Testis (tissue), 3 donors: ENCODE results near the gene NUP35. TPM values are rescaled to one million over a fixed set of nuclear protein-coding genes. Genes with fewer than 3 reads are reported as not detected.
"Not testable (repeated sequence)": the region's sequence is repeated elsewhere in the genome, so short reads cannot be mapped to it uniquely, and the experiment has no call there.

Source experiments
- DNase-seq: peaks from one replicate; pipeline ENCODE4 v3.0.0-alpha.2; 2019
- H3K27ac ChIP-seq, 2 donors: fragments of 200-600 bp; sonication (generic); one replicate each; pipeline ENCODE4 v1.5.1; 2019
- H3K27me3 ChIP-seq: fragments of 200-600 bp; sonication (generic); one replicate; pipeline ENCODE4 v1.5.1; 2019
- H3K36me3 ChIP-seq: fragments of 200-600 bp; sonication (generic); one replicate; pipeline ENCODE4 v1.5.1; 2017; ENCODE audit warnings: low read depth; ENCODE audit errors: missing control alignments
- H3K4me1 ChIP-seq: fragments of 200-600 bp; sonication (generic); one replicate; pipeline ENCODE4 v1.5.1; 2019
- H3K4me3 ChIP-seq, 2 donors: fragments of 200-600 bp; sonication (generic); one replicate each; pipeline ENCODE4 v1.5.1; 2017 to 2019
- H3K9me3 ChIP-seq: fragments of 200-600 bp; sonication (generic); one replicate; pipeline ENCODE4 v1.5.1; 2017
- POLR2A ChIP-seq: fragments of 450-650 bp; IDR thresholded peaks from one replicate; pipeline ENCODE4 v1.6.1; 2017; ENCODE audit warnings: antibody characterized with exemption, mild to moderate bottlenecking, moderate library complexity
- WGBS, 2 donors: methylation state at CpG; one replicate each; pipeline ENCODE4 v1.1.5; 2018; 5-methylcytosine and 5-hydroxymethylcytosine counted together
- intact Hi-C: fragments of 100-400 bp; cut with DNase I; formaldehyde crosslinking; loops from one replicate; pipeline ENCODE4 v1.15.1; 2023; ENCODE audit warnings: low total_unique reads
- polyA plus RNA-seq: library from polyadenylated mRNA; stranded (reverse); fragments of 350-450 nt; fragmentation: Illumina TruSeq; extraction: RNeasy Lipid Tissue Mini Kit (QIAGEN cat#74804); gene quantifications from one replicate; pipeline ENCODE4 v1.2.3, GENCODE V29; 2014; ENCODE audit warnings: low read depth, low replicate concordance; ENCODE audit not compliant: insufficient read depth
- total RNA-seq, 2 donors: library from RNA; depleted of rRNA; stranded (reverse); fragments of >200 nt; gene quantifications; one replicate each; pipeline ENCODE4 v1.2.3, GENCODE V29; 2016
- TF ChIP-seq, protein P1 (sequence below), 3 experiments: fragments of 450-650 bp in 2 of 3; fragments of 200-600 bp in 1 of 3; sonication (generic) in 1 of 3; IDR thresholded peaks; one replicate each; pipeline ENCODE4 v1.5.1; 2016 to 2019; ENCODE audit warnings: antibody characterized with exemption in 3 of 3, mild to moderate bottlenecking in 2 of 3, moderate library complexity in 1 of 3

Gene NUP35
- total and polyA plus RNA-seq, 3 donors from 2014 or later = 29.9 to 54.8 (median 35.9) TPM

DNA sequence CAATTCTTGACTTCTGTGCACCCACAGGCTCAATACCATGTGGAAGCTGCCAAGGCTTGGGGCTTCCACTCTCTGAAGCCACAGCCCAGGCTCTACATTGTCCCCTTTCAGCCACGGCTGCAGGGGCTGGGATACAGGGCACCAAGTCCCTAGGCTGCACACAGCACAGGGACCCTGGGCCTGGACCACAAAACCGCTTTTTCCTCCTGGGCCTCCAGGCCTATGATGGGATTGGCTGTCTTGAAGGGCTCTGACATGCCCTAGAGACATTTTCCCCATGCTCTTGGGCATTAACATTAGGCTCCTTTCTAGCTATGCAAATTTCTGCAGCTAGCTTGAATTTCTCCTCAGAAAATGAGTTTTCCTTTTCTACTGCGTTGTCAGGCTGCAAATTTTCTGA is 29.7 kb downstream of the NUP35 start:
- H3K4me3 ChIP-seq = no peak overlapping the region

DNA sequence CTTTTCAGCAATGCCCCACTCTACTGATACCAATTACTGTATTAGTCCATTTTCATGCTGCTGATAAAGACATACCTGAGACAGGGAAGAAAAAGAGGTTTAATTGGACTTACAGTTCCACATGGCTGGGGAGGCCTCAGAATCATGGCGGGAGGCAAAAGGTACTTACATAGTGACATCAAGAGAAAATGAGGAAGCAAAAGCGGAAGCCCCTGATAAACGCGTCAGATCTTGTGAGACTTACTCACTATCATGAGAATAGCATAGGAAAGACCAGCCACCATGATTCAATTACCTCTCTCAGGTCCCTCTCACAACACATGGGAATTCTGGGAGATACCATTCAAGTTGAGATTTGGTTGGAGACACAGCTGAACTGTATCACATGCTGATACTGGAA is 30.5 kb downstream of the NUP35 start:
- 72 to 74% methylated on average over 4 of the region's 4 CpGs for WGBS, 2 donors
- H3K4me3 ChIP-seq, H3K27me3 ChIP-seq, H3K4me1 ChIP-seq, DNase-seq, H3K36me3 ChIP-seq, H3K9me3 ChIP-seq, H3K27ac ChIP-seq, intact Hi-C loops: not testable (repeated sequence)

More for the DNA sequence above, 29.7 kb downstream of the NUP35 start:
- no peak for DNase-seq
- Histone ChIP-seq H3K4me1 (no peaks in the 10 kb centered on the region), H3K27ac (no peak overlapping the region), H3K36me3 (no peaks in the 10 kb centered on the region), H3K27me3 (no peaks in the 10 kb centered on the region), H3K9me3 (no peaks in the 10 kb centered on the region)
- intact Hi-C loops = no loop called here
- TF ChIP-seq, protein P1, sequence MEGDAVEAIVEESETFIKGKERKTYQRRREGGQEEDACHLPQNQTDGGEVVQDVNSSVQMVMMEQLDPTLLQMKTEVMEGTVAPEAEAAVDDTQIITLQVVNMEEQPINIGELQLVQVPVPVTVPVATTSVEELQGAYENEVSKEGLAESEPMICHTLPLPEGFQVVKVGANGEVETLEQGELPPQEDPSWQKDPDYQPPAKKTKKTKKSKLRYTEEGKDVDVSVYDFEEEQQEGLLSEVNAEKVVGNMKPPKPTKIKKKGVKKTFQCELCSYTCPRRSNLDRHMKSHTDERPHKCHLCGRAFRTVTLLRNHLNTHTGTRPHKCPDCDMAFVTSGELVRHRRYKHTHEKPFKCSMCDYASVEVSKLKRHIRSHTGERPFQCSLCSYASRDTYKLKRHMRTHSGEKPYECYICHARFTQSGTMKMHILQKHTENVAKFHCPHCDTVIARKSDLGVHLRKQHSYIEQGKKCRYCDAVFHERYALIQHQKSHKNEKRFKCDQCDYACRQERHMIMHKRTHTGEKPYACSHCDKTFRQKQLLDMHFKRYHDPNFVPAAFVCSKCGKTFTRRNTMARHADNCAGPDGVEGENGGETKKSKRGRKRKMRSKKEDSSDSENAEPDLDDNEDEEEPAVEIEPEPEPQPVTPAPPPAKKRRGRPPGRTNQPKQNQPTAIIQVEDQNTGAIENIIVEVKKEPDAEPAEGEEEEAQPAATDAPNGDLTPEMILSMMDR (IDR thresholded peaks at IDR 0.05) = no peak
- no peak for TF ChIP-seq POLR2A
- 97 to 100% methylated on average over 3 of the region's 3 CpGs for WGBS, 2 donors

DNA sequence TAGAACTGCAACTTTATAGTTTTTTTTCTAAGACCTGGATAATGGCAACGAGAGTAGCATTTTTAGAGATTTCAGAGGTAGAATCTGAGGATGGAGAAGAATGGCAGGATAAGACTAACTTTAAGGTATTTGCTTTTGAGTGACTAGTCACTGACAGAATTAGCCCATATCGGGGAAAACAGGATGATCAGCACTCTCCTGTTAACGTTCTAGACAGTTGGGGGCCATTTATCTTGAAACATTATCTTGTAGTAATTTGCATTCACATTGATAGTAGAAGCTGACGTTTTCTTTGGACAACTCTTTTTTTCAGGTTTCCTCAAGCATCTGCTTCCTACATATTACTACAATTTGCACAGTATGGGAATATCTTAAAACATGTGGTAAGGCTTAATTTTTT is 32.9 kb downstream of the NUP35 start:
- H3K4me3 ChIP-seq = no peak overlapping the region
- no peaks in the 10 kb centered on the region for H3K4me1 ChIP-seq
- no peaks in the 10 kb centered on the region for H3K9me3 ChIP-seq
- WGBS, 2 donors = 82 to 84% methylated on average over 4 of the region's 4 CpGs
- no peak overlapping the region for H3K27ac ChIP-seq
- H3K36me3 ChIP-seq = no peaks in the 10 kb centered on the region
- no peak for DNase-seq
- H3K27me3 ChIP-seq = no peaks in the 10 kb centered on the region
- intact Hi-C loops = no loop called here
- TF ChIP-seq, protein P1 (IDR thresholded peaks at IDR 0.05) = no peak
- no peak for TF ChIP-seq POLR2A

DNA sequence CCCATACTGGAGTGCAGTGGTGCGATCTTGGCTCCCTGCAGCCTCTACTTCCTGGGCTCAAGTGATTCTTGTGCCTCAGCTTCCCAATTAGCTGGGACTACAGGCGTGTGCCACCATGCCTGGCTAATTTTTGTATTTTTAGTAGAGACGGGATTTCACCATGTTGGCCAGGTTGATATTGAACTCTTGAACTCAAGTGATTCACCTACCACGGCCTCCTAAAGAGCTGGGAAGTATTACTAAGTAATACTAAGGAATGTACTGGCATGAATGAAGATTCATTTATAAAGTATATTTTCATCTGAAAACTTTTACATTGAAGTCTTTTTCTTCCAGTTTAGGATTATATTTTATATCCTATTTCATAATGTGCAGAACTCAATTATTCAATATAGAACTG is 38.1 kb downstream of the NUP35 start:
- Histone ChIP-seq H3K4me1 (no peaks in the 10 kb centered on the region), H3K27ac (no peak overlapping the region), H3K9me3 (no peaks in the 10 kb centered on the region), H3K36me3 (no peaks in the 10 kb centered on the region), H3K27me3 (no peaks in the 10 kb centered on the region), H3K4me3 (no peak overlapping the region)
- WGBS, 2 donors = 86 to 96% methylated on average over 4 of the region's 4 CpGs
- intact Hi-C loops = no loop called here
- TF ChIP-seq POLR2A = no peak
- TF ChIP-seq, protein P1 (IDR thresholded peaks at IDR 0.05) = no peak
- no peak for DNase-seq

DNA sequence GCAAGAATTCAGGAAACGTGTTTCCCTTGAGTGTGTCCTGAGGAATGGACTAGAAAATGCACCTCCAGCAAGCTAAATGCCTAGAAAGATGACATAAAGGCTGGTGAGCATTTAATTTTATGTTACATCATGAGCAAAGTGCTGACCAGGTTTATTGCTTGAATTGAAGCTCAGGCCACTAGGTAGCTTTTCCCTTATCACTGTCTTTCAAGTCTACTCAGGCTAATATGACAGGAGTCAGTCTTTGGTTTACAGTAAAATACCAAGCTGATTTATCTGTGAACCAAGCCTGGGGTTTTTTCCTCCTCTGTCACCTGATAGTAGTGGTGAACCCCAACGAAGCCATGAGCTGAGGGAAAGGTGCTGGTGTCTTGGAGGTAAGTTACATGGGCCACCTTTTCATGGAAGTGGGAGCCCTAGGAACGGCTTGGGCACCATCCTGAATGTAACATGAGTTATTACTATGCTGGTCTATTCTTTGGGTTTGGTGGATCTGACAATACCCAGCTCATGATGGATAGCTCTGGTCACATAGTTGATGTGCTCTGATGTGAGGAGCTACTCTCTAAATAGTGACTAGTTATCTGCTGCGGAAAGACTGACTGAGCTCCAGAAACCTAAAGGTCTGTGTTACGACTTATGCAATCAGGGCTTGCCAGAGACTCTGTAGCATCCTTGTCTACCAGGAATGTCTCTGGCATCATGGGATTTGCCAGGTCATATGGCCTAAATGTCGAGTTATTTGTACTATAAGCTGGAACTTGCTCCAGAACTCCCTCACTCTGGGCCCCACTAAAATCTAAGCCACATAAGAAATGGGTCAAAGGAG is 39.8 kb downstream of the NUP35 start:
- Histone ChIP-seq H3K4me1 (no peaks in the 10 kb centered on the region), H3K36me3 (no peaks in the 10 kb centered on the region), H3K27me3 (no peaks in the 10 kb centered on the region), H3K4me3 (no peak overlapping the region), H3K27ac (no peak overlapping the region), H3K9me3 (no peaks in the 10 kb centered on the region)
- no peak for DNase-seq
- TF ChIP-seq, protein P1 (IDR thresholded peaks at IDR 0.05) = no peak
- TF ChIP-seq POLR2A = no peak
- 76 to 85% methylated on average over 6 of the region's 6 CpGs for WGBS, 2 donors
- intact Hi-C loops = no loop called here
